Brain microvascular endothelial cell (primary cell): ENCODE data around the gene DCAF8.

ENCODE experiments used
- DNase-seq: peaks from one replicate; pipeline ENCODE4 v3.0.0-alpha.2; 2020
- H3K27ac ChIP-seq: fragments of 250-450 bp; sonication (Bioruptor Pico); 2 replicates; pipeline ENCODE4 v1.5.1; 2020; ENCODE audit warnings: mild to moderate bottlenecking, moderate library complexity
- H3K27me3 ChIP-seq: fragments of 250-450 bp; sonication (Bioruptor Pico); replicated peaks from 2 replicates; pipeline ENCODE4 v1.5.1; 2020; ENCODE audit warnings: mild to moderate bottlenecking
- H3K36me3 ChIP-seq: fragments of 250-450 bp; sonication (Bioruptor Pico); replicated peaks from 2 replicates; pipeline ENCODE4 v1.5.1; 2020; ENCODE audit warnings: mild to moderate bottlenecking
- H3K4me3 ChIP-seq: 2 replicates; pipeline ENCODE4 v1.5.1; 2011; ENCODE audit warnings: low read depth, mild to moderate bottlenecking, control low read depth, low read length, moderate library complexity
- in situ Hi-C: cut with HindIII; loops from 2 replicates; pipeline ENCODE4 v1.10.0; 2017; ENCODE audit warnings: low sequenced_read_pairs, low pct_ligation_motif_present
- TF ChIP-seq, protein P1 (sequence below): IDR thresholded peaks from 2 replicates; pipeline ENCODE4 v1.5.1; 2011; ENCODE audit warnings: low read depth, mild to moderate bottlenecking, moderate library complexity, low read length, control low read depth, inconsistent platforms; ENCODE audit errors: missing control alignments

Gene DCAF8

DNA sequence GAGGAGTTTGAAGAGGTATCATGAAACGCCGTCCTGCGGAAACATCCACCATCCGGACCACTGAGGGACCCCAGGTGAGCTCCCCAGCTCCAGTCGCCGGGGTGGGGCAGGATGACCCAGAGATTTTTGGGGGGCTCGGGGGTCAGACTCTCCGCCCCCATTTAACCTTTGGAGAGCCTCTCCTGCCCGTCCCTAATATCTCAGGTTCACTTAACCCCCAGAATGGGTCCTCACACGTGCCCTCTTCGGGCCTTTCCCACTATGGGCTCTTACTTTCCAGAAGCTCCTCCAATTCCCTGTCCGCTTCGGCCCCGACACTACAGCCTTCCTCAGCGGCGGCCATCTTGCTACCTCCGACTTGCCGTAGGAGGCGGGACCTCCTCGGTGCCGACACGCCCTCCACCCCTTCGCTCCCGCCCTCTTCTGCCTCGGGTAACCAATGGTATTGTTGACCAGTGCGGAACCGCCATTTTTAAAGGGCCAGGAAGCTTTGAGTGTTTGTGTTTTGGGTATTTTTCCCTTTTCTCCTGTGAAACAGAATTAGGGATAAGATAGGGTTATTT is 22.5 kb upstream of the DCAF8 start, which contains the start of gene PEX19:
Gene PEX19, minus strand, starts transcription at position 352 of the 563 bp plus-strand sequence. Its CDS starts 9 bp downstream, at position 343.
- DNase-seq, result peak; percentile 95
- H3K36me3 ChIP-seq, result peaks cover 31% of the 10 kb centered on the region
- H3K4me3 ChIP-seq, result peak within 1 kb of the TSS; percentile 90
- peak within 1 kb of the TSS; percentile 69 for H3K27ac ChIP-seq
- in situ Hi-C loops, result no loop called here
- no peaks in the 10 kb centered on the region for H3K27me3 ChIP-seq
- TF ChIP-seq, protein P1, sequence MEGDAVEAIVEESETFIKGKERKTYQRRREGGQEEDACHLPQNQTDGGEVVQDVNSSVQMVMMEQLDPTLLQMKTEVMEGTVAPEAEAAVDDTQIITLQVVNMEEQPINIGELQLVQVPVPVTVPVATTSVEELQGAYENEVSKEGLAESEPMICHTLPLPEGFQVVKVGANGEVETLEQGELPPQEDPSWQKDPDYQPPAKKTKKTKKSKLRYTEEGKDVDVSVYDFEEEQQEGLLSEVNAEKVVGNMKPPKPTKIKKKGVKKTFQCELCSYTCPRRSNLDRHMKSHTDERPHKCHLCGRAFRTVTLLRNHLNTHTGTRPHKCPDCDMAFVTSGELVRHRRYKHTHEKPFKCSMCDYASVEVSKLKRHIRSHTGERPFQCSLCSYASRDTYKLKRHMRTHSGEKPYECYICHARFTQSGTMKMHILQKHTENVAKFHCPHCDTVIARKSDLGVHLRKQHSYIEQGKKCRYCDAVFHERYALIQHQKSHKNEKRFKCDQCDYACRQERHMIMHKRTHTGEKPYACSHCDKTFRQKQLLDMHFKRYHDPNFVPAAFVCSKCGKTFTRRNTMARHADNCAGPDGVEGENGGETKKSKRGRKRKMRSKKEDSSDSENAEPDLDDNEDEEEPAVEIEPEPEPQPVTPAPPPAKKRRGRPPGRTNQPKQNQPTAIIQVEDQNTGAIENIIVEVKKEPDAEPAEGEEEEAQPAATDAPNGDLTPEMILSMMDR, result no peak

- Histone ChIP-seq H3K4me3 (peak overlapping the region; percentile 90), H3K27ac (peak overlapping the region; percentile 69), H3K36me3 (peaks cover 33% of the 10 kb centered on the region), H3K27me3 (no peaks in the 10 kb centered on the region)
- TF ChIP-seq, protein P1, result no peak
- in situ Hi-C loops, result no loop called here
- peak; percentile 62 for DNase-seq
Observed at GRCh38 chr1:160284220-160284781, 22.0 kb upstream of the DCAF8 start.

GRCh38 chr1:160282807-160283206 is 20.5 kb upstream of the DCAF8 start:
- peaks cover 44% of the 10 kb centered on the region for H3K36me3 ChIP-seq

GRCh38 chr1:160277987-160278386 is 15.6 kb upstream of the DCAF8 start:
- Histone ChIP-seq H3K27ac (no peak overlapping the region), H3K4me3 (no peak overlapping the region), H3K36me3 (peaks cover 48% of the 10 kb centered on the region), H3K27me3 (no peaks in the 10 kb centered on the region)
- in situ Hi-C loops, result no loop called here
- TF ChIP-seq, protein P1, result no peak
- no peak for DNase-seq

More at GRCh38 chr1:160282807-160283206, 20.5 kb upstream of the DCAF8 start:
- Histone ChIP-seq H3K27me3 (no peaks in the 10 kb centered on the region), H3K27ac (no peak overlapping the region), H3K4me3 (no peak overlapping the region)
- in situ Hi-C loops, result no loop called here
- DNase-seq, result no peak
- TF ChIP-seq, protein P1, result no peak

DNA sequence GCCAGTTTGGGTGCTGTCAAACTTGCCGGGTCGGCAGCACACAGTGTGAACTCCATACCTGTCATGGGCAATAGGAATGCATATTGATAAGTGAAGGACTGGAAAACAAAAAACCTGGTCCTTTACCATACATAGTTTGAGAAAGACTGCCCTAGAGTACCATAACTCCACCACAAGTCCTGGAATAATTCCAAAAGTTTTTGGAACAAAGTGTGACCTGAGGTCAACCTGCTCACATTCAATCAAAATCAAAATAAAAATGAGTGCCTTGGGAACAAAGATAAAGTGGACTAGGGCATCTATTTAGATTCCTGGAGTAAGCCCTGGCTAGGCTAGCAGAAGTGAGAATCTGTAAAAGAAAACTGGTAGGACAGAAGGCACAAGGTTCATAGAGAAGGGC is 15.0 kb upstream of the DCAF8 start:
- H3K27ac ChIP-seq, result no peak overlapping the region
- in situ Hi-C loops, result no loop called here
- H3K36me3 ChIP-seq, result peaks cover 43% of the 10 kb centered on the region

More for the DNA sequence above, 15.0 kb upstream of the DCAF8 start:
- DNase-seq, result no peak
- no peak overlapping the region for H3K4me3 ChIP-seq
- no peaks in the 10 kb centered on the region for H3K27me3 ChIP-seq
- TF ChIP-seq, protein P1, result no peak
